SK-N-SH (cell line): ENCODE measurements around the gene RBCK1. TPM values are rescaled to one million over a fixed set of nuclear protein-coding genes. Genes with fewer than 3 reads are reported as not detected.

Experiments
- CTCF ChIA-PET: fragments of 300-600, 350-600 bp; formaldehyde crosslinking; extraction: SDS; loops from one replicate; lab custom pipeline; 2021; lab: Yijun Ruan, JAX
- POLR2A ChIA-PET: fragments of 350-600 bp; sonication (Branson Sonifier 250); formaldehyde crosslinking; extraction: SDS; loops from one replicate; lab custom pipeline; 2020; ENCODE audit warnings: antibody characterized with exemption, inconsistent platforms; lab: Yijun Ruan, JAX
- DNase-seq: peaks from one replicate; pipeline ENCODE4 v3.0.0; 2012
- H2AFZ ChIP-seq: fragments of 200-600 bp; sonication (generic); 2 replicates; pipeline ENCODE4 v1.8.1; 2016; ENCODE audit warnings: antibody characterized with exemption, mild to moderate bottlenecking, low read depth
- H3F3A ChIP-seq: fragments of 200-600 bp; sonication (generic); replicated peaks from 2 replicates; pipeline ENCODE3; 2016; ENCODE audit warnings: antibody characterized with exemption, mild to moderate bottlenecking; ENCODE audit not compliant: insufficient read depth
- H3K27ac ChIP-seq, 2 experiments: fragments of 200-500 bp in 1 of 2; fragments of 200-600 bp in 1 of 2; sonication (Bioruptor generic) in 1 of 2; sonication (generic), shearing (Covaris generic) in 1 of 2; 2 replicates each; pipeline versions ENCODE4 v1.5.1 to v1.6.1; 2014 to 2016; ENCODE audit warnings: low read depth in 2 of 2, inconsistent platforms in 1 of 2, low read length in 1 of 2, mild to moderate bottlenecking in 1 of 2, mixed read lengths in 1 of 2
- H3K27me3 ChIP-seq: fragments of 200-600 bp; sonication (generic), shearing (Covaris generic); 2 replicates; pipeline ENCODE4 v1.6.1; 2016; ENCODE audit warnings: mixed run types; ENCODE audit not compliant: insufficient read depth
- H3K36me3 ChIP-seq, 2 experiments: fragments of 200-500 bp in 1 of 2; fragments of 200-600 bp in 1 of 2; sonication (Bioruptor generic) in 1 of 2; sonication (generic) in 1 of 2; replicated peaks in 1 of 2; 2 replicates each; pipeline versions ENCODE3 to v1.5.1; 2014 to 2016; ENCODE audit warnings: low read length in 1 of 2, mild to moderate bottlenecking in 1 of 2; ENCODE audit not compliant: insufficient read depth in 2 of 2, control insufficient read depth in 1 of 2
- H3K4me1 ChIP-seq, 2 experiments: fragments of 200-500 bp in 1 of 2; fragments of 200-600 bp in 1 of 2; sonication (Bioruptor generic) in 1 of 2; sonication (generic), shearing (Covaris generic) in 1 of 2; 2 replicates each; pipeline versions ENCODE4 v1.5.1 to v1.6.1; 2014 to 2016; ENCODE audit warnings: low read depth in 1 of 2, low read length in 1 of 2, mixed run types in 1 of 2; ENCODE audit not compliant: insufficient read depth in 2 of 2, control insufficient read depth in 1 of 2
- H3K4me2 ChIP-seq: fragments of 200-600 bp; sonication (generic), shearing (Covaris generic); 2 replicates; pipeline ENCODE4 v1.6.1; 2017; ENCODE audit warnings: mixed run types
- H3K4me3 ChIP-seq, 2 experiments: fragments of 200-500 bp in 1 of 2; fragments of 200-600 bp in 1 of 2; sonication (Bioruptor generic) in 1 of 2; sonication (generic), shearing (Covaris generic) in 1 of 2; 2 replicates each; pipeline versions ENCODE4 v1.5.1 to v1.8.1; 2014 to 2016; ENCODE audit warnings: low read depth in 2 of 2, inconsistent platforms in 1 of 2, low read length in 1 of 2, mild to moderate bottlenecking in 1 of 2, mixed read lengths in 1 of 2, moderate library complexity in 1 of 2
- H3K79me2 ChIP-seq: fragments of 200-600 bp; sonication (generic); 2 replicates; pipeline ENCODE4 v1.8.1; 2017; ENCODE audit warnings: mild to moderate bottlenecking; ENCODE audit not compliant: insufficient read depth
- H3K9ac ChIP-seq: fragments of 200-600 bp; sonication (generic); 2 replicates; pipeline ENCODE4 v1.6.1; 2017; ENCODE audit warnings: mixed run types
- H3K9me2 ChIP-seq: fragments of 200-600 bp; sonication (generic); 2 replicates; pipeline ENCODE4 v1.6.1; 2017; ENCODE audit warnings: mixed run types
- H3K9me3 ChIP-seq: fragments of 200-600 bp; sonication (generic); 2 replicates; pipeline ENCODE4 v1.6.1; 2017; ENCODE audit warnings: mixed run types, mild to moderate bottlenecking, moderate library complexity
- H4K20me1 ChIP-seq: fragments of 200-600 bp; sonication (generic); 2 replicates; pipeline ENCODE4 v1.6.1; 2017; ENCODE audit warnings: mild to moderate bottlenecking, mixed run types; ENCODE audit not compliant: insufficient read depth
- CHD2 ChIP-seq: fragments of 150-350 bp; IDR thresholded peaks from 2 replicates; pipeline ENCODE4 v1.6.1; 2018; ENCODE audit warnings: low read length; ENCODE audit not compliant: partially characterized antibody
- CTCF ChIP-seq: fragments of 200-600 bp; sonication (generic); IDR thresholded peaks from 2 replicates; pipeline ENCODE4 v1.6.1; 2017; ENCODE audit warnings: antibody characterized with exemption, mild to moderate bottlenecking, moderate library complexity
- EZH2phosphoT487 ChIP-seq: fragments of 200-600 bp; sonication (generic); IDR thresholded peaks from 2 replicates; pipeline ENCODE4 v1.6.1; 2017; ENCODE audit warnings: low read depth, mixed run types, mild to moderate bottlenecking, antibody characterized with exemption, moderate library complexity, borderline replicate concordance
- FOSL2 ChIP-seq: IDR thresholded peaks from 2 replicates; pipeline ENCODE4 v1.4.0; 2012; ENCODE audit warnings: low read depth, mild to moderate bottlenecking, moderate library complexity, borderline replicate concordance
- GABPA ChIP-seq: IDR thresholded peaks from 2 replicates; pipeline ENCODE4 v1.4.0; 2012; ENCODE audit warnings: low read depth, mild to moderate bottlenecking
- GATA2 ChIP-seq: sonication (generic); formaldehyde crosslinking; IDR thresholded peaks from 2 replicates; pipeline ENCODE4 v1.5.0; 2020; ENCODE audit warnings: mild to moderate bottlenecking, missing genetic modification reagents
- NFIC ChIP-seq: IDR thresholded peaks from 2 replicates; pipeline ENCODE4 v1.4.0; 2012; ENCODE audit warnings: borderline replicate concordance
- NRF1 ChIP-seq: IDR thresholded peaks from 2 replicates; pipeline ENCODE4 v1.6.1; 2012; ENCODE audit warnings: low read depth, mild to moderate bottlenecking, low read length
- POLR2AphosphoS5 ChIP-seq: IDR thresholded peaks from 2 replicates; pipeline ENCODE4 v1.6.1; 2012; ENCODE audit warnings: low read depth, low read length
- RAD21 ChIP-seq: IDR thresholded peaks from 2 replicates; pipeline ENCODE4 v1.6.1; 2012; ENCODE audit warnings: mild to moderate bottlenecking, low read length
- SMC3 ChIP-seq: IDR thresholded peaks from 2 replicates; pipeline ENCODE4 v1.6.1; 2012; ENCODE audit warnings: low read depth, low read length, improper control_type of control experiment
- TCF12 ChIP-seq: IDR thresholded peaks from 2 replicates; pipeline ENCODE4 v1.4.0; 2012
- TEAD4 ChIP-seq: IDR thresholded peaks from 2 replicates; pipeline ENCODE4 v1.4.0; 2012; ENCODE audit warnings: mild to moderate bottlenecking, borderline replicate concordance; ENCODE audit not compliant: insufficient read depth
- YY1 ChIP-seq: IDR thresholded peaks from 2 replicates; pipeline ENCODE4 v1.4.0; 2012; ENCODE audit warnings: low read depth, mild to moderate bottlenecking
- ZBTB33 ChIP-seq: IDR thresholded peaks from 2 replicates; pipeline ENCODE4 v1.4.0; 2012; ENCODE audit warnings: low read depth, borderline replicate concordance
- WGBS: methylation state at CpG from one replicate; pipeline ENCODE4 v1.1.6; 2017; ENCODE audit warnings: low lambda C conversion rate; 5-methylcytosine and 5-hydroxymethylcytosine counted together
- polyA plus RNA-seq, 3 experiments: library from polyadenylated mRNA; depleted of rRNA; stranded (reverse); fragments of >200 nt; gene quantifications; 2 replicates each; pipeline ENCODE4 v1.2.3, GENCODE V29; 2012
- TF ChIP-seq, protein P1 (sequence below): IDR thresholded peaks from 2 replicates; pipeline ENCODE4 v1.4.0; 2012; ENCODE audit warnings: low read depth
- TF ChIP-seq, protein P2 (sequence below): fragments of 150-350 bp; IDR thresholded peaks from 2 replicates; pipeline ENCODE4 v1.6.1; 2016; ENCODE audit warnings: mild to moderate bottlenecking, low read depth, low read length

RBCK1 gene
- polyA plus RNA-seq, 1 of the 3 experiments (the other 2 are of a cell fraction) = 105 TPM

- Histone ChIP-seq H3K4me2 (no peak overlapping the region), H3K79me2 (no peaks in the 10 kb centered on the region), H3K4me3 (no peak overlapping the region), H4K20me1 (no peaks in the 10 kb centered on the region), H3K9me3 (no peaks in the 10 kb centered on the region), H3F3A (peaks cover 8% of the 10 kb centered on the region), H3K27ac (no peak overlapping the region), H3K9me2 (no peaks in the 10 kb centered on the region), H3K27me3 (no peaks in the 10 kb centered on the region), H3K36me3 (peaks cover 2 to 5% of the 10 kb centered on the region in 2 experiments), H3K9ac (no peak overlapping the region), H3K4me1 (peaks cover 0 to 15% of the 10 kb centered on the region in 2 experiments; a peak in 2 of 4 replicates), H2AFZ (no peak overlapping the region)
- ChIA-PET CTCF (interaction anchor here (1.1 to 1.8 kb wide), 2 partner anchors 29 to 336 kb away, joined by 4 to 7 read pairs; no protein-coding TSS in a partner anchor), POLR2A (no interaction called here)
- 89% methylated on average over 2 of the region's 2 CpGs for WGBS
- no peak for DNase-seq
- TF ChIP-seq CTCF (no peak), CHD2 (no peak), TEAD4 (no peak), RAD21 (no peak), FOSL2 (no peak), ZBTB33 (no peak), POLR2AphosphoS5 (no peak), NFIC (no peak)
- TF ChIP-seq, protein P1, sequence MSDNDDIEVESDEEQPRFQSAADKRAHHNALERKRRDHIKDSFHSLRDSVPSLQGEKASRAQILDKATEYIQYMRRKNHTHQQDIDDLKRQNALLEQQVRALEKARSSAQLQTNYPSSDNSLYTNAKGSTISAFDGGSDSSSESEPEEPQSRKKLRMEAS = no peak
- TF ChIP-seq, protein P2, sequence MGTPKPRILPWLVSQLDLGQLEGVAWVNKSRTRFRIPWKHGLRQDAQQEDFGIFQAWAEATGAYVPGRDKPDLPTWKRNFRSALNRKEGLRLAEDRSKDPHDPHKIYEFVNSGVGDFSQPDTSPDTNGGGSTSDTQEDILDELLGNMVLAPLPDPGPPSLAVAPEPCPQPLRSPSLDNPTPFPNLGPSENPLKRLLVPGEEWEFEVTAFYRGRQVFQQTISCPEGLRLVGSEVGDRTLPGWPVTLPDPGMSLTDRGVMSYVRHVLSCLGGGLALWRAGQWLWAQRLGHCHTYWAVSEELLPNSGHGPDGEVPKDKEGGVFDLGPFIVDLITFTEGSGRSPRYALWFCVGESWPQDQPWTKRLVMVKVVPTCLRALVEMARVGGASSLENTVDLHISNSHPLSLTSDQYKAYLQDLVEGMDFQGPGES = no peak
Observed at GRCh38 chr20:402496-402885, 5.6 kb upstream of the RBCK1 start.

DNA sequence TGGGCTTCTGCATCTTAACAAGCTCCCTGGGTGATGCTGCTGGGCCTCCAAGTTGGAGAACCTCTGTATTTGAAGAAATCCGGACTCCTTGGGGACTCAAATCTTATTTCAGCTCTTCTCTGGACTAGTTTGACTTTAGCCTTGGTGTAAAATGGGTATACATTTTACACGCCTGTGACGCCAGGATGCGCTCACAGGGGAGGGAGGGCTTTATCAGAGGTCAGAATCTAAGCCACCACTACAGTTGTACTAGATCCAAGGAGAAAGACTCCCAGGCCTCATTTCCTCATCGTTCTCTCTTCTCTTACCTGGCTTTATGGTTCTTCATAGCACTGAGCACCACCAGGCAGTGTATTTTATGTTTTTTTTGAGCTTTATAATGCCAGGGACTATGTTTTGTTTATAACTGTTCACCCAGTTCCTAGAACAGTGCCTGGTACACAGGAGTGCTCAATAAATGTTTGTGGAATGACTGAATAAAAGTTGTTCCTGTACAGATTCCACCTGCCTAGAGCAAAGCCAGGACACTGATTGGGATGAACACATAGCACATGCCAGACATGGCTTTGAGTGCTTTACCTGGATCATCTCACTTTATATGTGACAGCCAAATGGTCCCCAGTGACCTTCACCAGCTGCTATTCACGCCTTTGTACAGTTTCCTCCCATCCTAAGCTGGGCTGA, 5.1 kb upstream of the RBCK1 start:
- H3K36me3 ChIP-seq = no peaks in the 10 kb centered on the region
- peaks cover 0 to 15% of the 10 kb centered on the region in 2 experiments; a peak in 2 of 4 replicates for H3K4me1 ChIP-seq
- no peak overlapping the region for H2AFZ ChIP-seq
- ChIA-PET POLR2A (no interaction called here), CTCF (interaction anchor here (1.1 to 1.8 kb wide), 2 partner anchors 28 to 336 kb away, joined by 4 to 7 read pairs; no protein-coding TSS in a partner anchor)
- H3K9me3 ChIP-seq = no peaks in the 10 kb centered on the region
- H3K9me2 ChIP-seq = no peaks in the 10 kb centered on the region
- no peak overlapping the region for H3K27ac ChIP-seq
- no peaks in the 10 kb centered on the region for H3K27me3 ChIP-seq
- no peak for DNase-seq
- H3K79me2 ChIP-seq = no peaks in the 10 kb centered on the region
- peaks cover 9% of the 10 kb centered on the region for H3F3A ChIP-seq
- H3K4me3 ChIP-seq = no peak overlapping the region
- H4K20me1 ChIP-seq = no peaks in the 10 kb centered on the region
- H3K4me2 ChIP-seq = no peak overlapping the region
- no peak overlapping the region for H3K9ac ChIP-seq
- WGBS = 89% methylated on average over 6 of the region's 6 CpGs
- TF ChIP-seq, protein P1 = no peak
- no peak for TF ChIP-seq EZH2phosphoT487
- TF ChIP-seq GATA2 (CRISPR knock-in tag) = no peak
- TF ChIP-seq SMC3 = no peak
- no peak for TF ChIP-seq YY1
- no peak for TF ChIP-seq GABPA
- TF ChIP-seq, protein P2 = no peak
- TF ChIP-seq TCF12 = no peak
- TF ChIP-seq NRF1 = no peak
